HG03521 (cell line): ENCODE data around the gene MAP3K6.

Experiments used
- ATAC-seq: cut with Tn5 transposase; IDR thresholded peaks from one replicate; pipeline ENCODE4 v1.9.1; 2021; ENCODE audit warnings: mild to moderate bottlenecking, moderate library complexity; ENCODE audit not compliant: unreplicated experiment

The MAP3K6 gene

DNA sequence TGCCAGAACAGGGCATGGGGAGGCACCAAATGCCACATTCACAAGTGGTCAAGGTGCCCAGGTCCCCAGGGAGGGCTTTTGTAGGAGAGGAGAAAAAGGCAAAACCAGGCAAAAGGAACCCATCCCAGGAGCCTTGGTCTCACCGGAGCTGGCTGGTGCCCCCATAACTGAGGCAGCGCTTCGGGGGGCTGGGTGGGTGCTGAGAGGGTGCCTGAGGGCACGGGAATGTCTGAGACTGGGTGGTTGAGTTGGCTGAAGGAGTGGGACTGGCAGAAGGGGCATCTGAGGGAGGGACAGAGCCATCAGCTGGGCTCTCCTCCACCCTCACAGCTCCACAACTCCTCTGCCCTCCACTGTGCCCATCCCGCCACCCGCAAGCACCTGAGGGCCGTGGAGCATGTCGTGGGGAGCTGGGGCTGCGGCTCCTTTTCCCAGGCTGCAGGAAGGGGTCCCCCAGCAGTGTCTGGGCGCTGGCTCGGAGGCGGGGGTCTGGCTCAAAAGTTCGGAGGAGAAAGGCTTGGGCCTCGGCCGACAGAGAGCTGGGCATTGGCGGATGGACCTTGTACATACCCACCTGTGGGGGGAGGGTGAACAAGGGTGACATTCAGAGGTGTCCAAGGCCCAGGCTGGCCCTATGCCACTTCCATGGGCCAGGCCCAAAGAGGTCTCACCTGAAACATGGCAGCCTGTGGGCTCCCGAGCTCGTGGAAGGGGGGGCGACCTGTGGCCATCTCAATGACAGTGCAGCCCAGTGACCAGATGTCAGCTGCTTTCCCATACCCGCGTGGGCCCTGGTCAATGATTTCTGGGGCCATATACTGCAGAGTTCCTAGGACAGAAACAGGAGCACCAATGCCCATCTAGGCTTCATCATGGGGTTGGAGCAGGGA lies 8.5 kb downstream of the MAP3K6 start:
- ATAC-seq = no peak

DNA sequence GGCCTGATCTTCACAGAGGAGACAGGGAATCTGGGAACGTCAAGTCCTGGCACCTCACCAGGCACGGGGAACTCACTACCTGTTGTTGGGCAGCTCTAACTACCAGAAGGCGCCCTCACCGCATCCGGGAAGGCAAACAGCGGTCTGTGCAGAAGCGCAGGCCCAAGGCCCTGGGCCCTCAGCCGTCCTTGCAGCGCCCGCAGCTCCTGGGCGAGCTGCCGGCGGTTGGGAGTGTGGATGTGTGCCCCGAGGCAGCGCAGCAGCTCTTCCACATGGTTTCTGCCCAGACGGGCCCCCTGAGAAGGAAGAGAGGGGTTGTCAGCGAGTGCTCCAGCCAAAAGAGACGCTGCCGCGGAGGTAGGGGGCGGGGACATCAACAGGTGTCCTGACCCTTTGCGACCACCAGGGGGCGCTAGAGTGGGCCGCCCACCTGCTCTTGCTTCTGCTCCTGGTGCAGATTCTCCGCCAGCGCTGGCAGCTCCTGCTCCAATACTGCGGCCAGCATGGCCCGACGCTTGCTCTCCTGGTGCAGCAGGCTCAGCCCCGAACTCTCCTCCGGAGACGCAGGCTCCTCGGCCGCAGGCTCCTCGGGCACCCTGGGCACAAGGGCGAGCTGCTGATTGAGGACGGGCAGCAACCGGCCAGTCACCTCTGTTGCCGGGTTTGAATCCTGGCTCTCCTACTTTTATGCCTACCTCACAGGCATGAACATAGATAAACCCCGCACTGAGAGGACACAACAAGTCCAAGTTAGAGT lies 9.3 kb downstream of the MAP3K6 start:
- ATAC-seq = no peak

DNA sequence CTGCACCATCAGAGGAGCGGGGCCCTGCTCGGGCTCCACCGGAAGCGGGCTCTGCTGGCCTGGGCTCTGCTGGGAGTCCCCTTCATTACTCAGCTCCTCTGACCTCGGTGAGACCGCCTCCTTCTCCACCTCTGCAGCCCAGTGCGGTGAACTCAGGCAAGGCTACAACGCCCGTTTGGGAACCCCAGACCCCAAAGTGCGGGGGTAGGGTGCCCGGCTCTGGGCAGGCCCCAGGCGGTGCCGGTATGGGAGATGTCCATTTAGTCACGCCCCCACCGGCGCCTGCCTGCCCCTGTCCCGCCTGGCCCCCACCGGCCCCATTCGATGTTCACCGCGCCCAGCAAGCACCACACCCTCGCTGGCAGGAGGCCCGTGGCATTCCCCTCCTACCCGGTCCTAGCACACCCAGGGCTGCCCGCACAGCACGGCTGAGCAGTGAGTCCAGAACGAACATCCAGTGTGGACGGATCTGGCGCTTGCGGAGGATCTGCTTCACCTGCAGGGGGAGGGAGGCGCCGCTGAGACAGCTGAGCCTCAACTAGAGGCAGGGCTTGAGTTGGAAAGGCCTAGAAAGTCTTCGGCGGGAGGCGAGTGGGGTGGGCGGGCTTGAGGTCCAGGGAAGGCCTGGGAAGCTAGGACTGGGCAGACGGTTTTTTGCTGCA lies 10.0 kb downstream of the MAP3K6 start:
- no peak for ATAC-seq

DNA sequence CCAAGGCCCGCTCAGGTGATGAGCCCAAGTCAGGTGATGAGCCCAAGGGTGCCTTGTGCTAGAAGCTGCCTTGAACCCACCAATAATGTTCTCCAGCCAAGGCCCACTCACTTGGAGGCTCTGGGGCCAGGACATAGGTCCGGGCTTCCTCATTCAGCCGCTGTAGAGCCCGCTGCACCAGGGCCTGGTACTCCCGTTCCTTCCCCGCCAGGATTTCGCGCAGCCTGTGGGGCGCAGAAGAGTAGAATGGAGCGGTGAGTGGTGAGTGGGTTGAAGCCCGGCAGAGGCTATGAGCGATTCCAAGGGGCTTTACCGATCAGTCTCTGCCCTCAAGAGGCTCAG lies 10.5 kb downstream of the MAP3K6 start:
- no peak for ATAC-seq

DNA sequence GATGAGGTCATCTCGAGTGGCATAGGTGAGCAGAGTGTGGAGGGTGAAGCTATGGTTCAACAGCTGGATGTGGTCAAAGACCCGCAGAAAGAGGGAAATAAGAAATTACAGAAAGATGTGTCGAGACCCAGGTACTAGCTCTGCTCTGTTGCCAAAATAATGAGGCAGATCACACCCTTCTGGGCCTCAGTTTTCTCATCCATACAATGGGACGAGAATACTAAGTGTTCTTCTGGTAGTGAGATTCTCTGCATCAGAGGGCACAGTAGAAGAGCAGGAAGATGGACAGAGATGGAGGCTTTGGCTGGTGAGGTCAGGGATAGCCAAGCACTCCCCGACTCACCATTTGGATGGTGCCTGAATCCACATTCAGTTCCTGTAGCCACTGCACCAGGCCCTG lies 11.1 kb downstream of the MAP3K6 start:
- ATAC-seq = no peak

DNA sequence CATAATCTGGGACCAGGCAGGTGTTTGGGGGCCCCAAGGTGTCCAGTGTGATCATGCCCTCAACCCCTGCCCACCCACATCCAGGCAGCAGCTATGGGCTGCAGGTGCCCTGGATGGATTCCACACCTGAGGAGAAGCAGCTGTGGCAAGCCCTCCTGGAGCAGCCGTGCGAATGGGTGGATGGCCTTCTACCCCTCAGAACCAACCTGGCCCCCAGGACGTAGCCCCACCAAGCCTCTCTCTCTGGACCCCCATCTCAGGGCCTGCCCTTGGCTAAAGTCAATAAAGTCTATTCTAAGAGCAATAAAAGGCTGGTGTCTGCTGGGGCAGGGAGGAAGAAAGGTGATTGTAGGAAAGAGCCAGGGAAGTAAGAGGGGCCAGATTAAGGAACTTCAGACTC lies 13.1 kb downstream of the MAP3K6 start:
- no peak for ATAC-seq

DNA sequence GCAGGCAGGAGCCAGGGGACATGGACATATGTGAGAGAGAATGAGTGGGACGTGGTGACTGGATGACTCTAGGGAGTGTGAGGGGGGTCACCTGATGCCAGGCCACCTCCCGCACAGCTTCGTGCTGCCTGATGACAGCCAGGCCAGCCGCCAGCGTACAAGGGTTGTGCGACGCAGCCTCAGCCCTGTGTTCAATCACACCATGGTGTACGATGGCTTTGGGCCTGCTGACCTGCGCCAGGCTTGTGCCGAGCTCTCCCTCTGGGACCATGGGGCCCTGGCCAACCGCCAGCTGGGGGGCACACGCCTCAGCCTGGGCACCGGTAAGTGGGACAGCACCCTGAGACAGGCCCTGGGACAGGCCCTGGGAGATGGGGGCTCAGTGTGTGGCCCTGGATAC lies 13.6 kb downstream of the MAP3K6 start:
- no peak for ATAC-seq

DNA sequence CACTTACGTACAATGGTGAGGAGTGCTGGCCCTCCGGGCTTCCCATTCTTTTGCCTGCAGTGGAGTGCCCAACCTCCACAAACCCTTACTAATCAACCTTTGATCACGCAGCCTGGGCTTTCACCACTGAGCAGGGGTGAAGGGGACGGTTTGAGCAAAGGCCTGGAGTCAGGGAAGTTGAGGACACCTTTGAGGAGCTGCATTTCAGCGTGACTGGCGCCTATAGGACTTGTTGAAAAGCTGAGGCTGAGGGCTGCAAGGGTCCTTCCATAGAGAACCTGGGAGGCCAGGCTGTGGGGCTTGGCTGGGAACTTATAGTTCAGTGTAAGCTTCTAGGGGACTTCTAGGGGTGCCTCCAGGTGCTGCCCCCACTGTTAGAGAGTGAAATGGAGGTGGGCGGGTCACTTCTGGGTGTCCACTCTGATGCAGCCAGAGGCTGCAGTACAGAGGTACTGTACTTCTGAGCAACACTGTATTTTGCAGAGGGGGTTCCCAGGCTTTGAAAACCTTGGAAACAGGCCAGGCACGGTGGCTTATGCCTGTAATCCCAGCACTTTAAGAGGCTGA lies 15.1 kb downstream of the MAP3K6 start:
- no peak for ATAC-seq

DNA sequence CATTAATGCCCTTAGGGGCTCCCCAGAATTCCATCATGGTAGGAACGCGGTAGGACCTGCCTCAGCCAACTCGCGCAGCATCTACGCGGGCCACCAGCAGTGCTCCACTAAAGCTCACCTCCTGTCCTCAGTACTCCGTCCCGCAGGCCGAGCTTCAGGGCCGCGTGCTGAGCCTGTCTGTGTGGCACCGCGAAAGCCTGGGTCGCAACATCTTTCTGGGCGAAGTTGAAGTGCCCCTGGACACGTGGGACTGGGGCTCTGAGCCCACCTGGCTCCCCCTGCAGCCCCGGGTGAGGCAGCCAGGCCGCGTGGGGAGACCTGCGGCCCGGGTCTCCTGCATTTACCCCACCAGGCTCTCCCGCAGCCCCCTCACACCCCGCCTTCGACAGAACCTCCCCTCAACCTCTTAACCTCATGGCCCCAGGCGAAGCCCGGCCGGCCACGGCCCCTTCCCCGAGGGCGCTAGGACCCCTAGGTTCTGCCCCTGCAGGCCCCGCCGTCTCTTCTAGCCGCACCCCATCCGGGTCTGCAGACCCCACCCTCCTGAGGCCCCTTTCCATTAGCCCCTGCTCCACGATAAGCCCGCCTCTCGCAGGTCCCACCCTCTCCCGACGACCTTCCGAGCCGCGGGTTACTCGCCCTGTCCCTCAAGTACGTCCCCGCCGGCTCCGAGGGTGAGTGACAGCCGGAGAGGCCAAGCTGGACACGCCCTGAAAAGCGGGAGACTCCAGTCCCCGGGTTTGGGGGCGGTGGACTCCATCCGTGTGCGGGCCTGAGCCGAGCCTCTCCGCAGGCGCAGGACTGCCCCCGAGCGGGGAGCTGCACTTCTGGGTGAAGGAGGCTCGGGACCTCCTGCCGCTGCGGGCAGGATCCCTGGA lies 15.9 kb downstream of the MAP3K6 start:
- ATAC-seq = no peak

DNA sequence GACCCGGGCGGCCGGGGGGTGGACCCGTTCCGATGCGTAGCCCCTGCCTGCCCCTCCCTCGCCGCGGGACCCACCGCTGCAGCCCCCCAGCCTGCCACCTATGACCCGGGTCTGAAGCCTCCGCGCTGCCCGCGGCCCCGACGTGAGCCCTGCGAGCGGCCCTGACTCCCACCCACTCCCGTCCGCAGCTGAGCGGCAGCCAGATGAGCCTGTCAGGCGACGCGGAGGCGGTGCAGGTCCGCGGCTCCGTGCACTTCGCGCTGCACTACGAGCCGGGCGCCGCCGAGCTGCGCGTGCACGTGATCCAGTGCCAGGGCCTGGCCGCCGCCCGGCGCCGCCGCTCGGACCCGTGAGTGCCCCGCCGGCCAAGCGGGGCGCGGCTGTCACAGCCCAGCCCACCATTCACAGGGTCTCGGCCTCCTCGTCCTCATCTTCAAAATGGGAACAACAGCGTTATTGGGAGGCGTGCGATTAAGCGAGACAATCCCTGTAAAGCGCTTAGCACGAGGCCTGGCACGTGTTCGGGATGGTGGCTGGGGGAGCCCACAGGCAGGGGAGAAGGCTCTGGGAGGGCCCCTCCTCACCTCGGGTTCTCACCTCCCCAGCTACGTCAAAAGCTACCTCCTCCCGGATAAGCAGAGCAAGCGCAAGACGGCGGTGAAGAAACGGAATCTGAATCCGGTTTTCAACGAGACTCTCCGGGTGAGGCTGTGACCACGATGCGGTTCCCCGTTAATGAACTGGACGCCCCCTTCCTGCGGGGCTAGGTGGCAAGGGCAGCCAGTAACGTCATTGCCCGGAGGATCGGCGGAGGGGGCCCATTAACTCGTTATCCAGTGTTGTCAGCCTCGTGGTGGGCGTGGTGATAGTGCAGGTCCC lies 16.7 kb downstream of the MAP3K6 start:
- ATAC-seq = no peak

DNA sequence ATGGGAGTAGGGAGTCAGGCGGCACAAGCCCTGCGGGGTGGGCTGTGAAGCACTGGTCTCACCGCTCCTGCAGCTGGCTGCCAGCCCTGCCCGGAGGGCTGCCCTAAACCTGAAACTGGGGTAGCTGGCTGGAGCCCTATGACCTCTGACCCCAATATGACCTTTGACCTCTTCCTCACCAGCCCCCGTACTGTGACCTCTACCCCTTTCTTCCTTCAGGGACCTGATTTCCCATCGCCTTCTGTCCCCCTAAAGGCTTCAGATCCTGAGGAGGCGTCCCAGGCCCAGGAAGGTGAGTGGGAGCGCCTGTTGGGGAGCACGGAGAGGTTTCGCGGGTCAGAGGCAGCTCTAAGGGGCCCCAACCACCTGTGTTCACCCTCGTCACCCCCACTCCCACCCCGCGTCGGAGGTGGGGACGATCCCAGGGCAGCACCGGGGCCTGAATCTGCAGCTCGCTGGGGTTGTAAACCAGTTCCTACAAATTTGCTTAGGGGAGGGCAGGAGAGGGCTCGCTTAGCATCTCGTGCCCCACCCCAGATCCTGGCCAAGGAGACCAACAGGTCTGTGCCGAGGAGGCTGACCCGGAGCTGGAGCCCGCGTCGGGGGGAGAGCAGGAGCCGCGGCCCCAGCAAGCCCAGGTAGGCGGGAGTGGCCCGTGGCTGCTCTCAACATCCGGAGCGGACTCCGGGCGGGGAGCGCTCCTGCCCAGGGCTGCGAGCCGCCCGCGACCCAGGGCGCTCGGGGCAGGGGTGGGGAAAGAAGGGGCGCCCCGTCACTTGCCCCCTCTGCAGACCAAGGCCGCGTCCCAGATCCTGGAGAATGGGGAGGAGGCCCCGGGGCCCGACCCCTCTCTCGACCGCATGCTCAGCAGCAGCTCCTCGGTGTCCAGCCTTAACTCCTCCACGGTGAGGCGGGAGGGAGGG lies 17.6 kb downstream of the MAP3K6 start:
- no peak for ATAC-seq

DNA sequence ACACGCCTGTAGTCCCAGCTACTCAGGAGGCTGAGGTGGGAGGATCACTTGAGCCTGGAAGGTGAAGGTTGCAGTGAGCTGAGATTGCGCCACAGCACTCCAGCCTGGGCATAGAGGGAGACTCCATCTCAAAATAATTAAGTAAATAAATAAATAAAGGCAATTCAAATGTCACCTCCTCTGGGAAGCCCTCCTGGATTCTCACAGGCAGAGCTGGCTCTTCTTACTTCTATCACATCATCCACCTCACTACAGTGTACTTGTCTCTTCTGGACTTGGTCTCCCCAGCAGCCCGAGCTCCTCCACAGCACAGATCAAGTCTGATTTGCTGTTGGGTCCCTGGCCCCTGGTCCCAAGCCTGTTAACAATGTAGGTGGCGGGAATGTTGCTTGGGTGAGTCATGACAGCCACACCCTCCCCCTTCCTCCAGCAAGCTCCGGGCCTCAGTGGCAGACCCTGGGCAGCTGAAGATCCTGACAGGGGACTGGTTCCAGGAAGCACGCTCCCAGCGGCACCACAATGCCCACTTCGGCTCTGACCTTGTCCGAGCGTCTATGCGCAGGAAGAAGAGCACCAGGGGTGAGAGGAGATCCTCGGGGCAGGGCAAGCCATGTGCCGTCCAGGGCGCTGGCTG lies 19.7 kb downstream of the MAP3K6 start:
- no peak for ATAC-seq

DNA sequence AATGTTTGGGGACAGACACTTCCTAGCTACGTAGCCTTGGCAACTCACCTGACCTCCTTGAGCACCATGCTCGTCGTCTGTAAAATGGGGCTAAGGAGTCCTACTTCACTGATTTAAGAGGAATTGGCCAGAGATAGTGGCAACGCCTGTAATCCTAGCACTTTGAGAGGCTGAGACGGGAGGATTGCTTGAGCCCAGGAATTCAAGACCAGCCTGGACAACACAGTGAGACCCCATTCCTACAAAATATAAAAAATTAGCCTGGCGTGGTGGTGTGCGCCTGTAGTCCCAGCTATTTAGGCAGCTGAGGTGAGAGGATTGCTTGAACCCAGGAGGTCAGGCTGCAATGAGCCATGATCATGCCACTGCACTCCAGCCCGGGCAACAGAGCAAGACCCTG lies 20.4 kb downstream of the MAP3K6 start:
- ATAC-seq = no peak

DNA sequence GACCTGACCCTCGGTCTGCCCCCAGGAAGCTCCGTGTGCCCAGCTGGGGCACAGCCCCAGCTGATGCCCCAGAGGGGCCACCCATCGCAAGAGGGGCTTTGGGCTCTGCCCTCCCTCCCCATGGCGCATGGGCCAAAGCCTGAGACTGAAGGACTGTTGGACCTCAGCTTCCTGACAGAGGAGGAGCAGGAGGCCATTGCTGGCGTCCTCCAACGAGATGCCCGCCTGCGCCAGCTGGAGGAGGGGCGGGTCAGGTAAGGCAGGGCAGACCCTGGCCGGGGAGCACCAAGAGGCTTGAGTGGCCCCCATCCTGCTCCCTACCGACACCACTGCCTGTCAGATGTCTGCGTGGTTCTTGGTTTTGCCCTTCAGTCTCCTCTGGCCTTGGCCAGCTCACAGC lies 21.5 kb downstream of the MAP3K6 start:
- ATAC-seq = no peak

DNA sequence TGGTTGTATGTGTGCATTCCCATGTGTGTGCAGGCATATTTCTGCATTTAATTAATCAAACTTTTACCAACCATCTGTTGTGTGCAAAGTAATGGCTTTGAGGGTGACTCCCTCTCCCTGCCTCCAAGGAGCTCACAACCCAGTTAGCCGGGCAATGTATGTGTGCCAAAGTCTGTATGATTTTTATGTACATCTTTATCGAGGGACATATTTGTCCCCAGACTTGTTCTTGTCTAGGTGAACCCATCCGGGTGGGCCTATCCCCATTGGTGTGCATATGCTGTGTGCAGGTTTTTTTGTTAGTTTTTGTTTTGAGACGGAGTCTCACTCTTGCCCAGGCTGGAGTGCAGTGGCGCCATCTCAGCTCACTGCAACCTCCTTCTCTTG lies 23.1 kb downstream of the MAP3K6 start:
- ATAC-seq = no peak

DNA sequence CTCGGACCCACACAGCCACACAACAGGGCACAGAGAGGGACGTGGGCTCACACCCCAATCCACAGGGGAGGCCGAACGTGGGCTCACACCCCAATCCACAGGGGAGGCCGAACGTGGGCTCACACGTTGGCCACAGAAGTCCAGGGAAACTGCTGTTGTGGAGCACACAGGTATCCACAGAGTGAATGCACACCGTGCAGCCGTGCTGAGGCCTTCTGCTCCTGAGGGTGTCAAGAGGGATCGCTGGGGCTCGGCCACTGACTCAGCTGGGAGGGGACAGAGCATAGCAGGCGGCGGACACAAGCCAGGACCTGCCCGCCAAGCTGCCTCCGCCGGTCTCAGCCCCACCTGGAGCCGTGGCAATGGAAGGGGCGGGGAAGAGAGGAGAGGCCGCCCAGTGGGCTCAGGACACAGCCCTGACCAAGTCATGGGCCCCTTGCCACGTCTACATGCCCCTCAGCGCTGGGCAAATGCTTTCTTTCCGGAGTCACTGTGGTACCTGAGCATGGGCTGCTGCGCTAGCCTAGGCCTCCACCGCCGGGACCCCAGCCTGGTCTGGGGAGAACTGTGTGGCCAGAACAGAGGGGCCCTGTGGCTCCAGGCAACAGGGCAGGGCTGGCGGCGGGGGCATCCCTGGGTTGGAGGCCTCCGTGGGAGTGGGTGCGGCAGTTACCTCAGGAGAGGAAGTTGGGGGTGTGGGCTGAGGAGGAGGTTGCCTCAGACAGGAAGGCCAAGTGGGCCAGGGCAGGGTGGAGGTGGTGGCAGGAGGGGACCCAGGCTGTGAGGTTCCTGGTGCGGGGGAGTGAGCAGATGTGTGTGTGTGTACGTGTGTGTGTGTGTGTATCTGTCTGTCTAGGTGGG lies 23.8 kb downstream of the MAP3K6 start:
- no peak for ATAC-seq

DNA sequence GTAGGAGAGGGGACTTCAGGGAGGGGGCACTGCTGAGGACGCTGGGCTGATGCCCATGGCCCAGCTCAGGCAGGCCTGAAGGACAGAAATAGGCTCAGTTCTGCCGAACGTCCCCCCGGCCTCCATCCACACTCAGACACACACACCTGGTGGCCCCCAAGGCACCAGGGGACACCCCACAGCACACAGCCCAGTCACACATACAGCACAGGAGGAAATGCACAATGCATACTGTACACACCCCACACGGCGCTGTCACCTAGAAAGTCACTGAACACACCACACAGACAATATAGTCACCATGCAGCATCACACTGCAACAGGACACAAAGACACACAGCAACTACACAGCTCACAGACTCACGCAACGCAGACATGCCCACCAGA lies 24.4 kb downstream of the MAP3K6 start:
- no peak for ATAC-seq
